CD14-positive monocyte (primary cell): ENCODE results near the gene PREP. TPM values are rescaled to one million over a fixed set of nuclear protein-coding genes. Genes with fewer than 3 reads are reported as not detected.

Experiments used
- DNase-seq, 3 donors: peaks; one replicate each; pipeline ENCODE4 v3.0.0-alpha.2; 2011 to 2022
- H2AFZ ChIP-seq: 2 replicates; pipeline ENCODE4 v1.6.0; 2012; ENCODE audit warnings: mild to moderate bottlenecking, low read depth, low read length, inconsistent platforms; ENCODE audit not compliant: insufficient read depth, poor library complexity, severe bottlenecking
- H3K27ac ChIP-seq, 2 donors: 1 replicate in 1 of 2; 2 replicates in 1 of 2; pipeline ENCODE4 v1.5.1; 2012 to 2013; ENCODE audit warnings: low read length in 2 of 2, control low read depth in 1 of 2, inconsistent platforms in 1 of 2, low read depth in 1 of 2, mild to moderate bottlenecking in 1 of 2
- H3K27me3 ChIP-seq, 2 donors: one replicate each; pipeline versions ENCODE4 v1.6.0 to v1.6.1; 2011 to 2013; ENCODE audit warnings: low read length in 2 of 2; ENCODE audit not compliant: control insufficient read depth in 2 of 2, insufficient read depth in 2 of 2
- H3K36me3 ChIP-seq, 2 donors: replicated peaks in 1 of 2; 1 replicate in 1 of 2; 2 replicates in 1 of 2; pipeline versions ENCODE4 v1.5.1 to v1.6.1; 2012 to 2013; ENCODE audit warnings: low read length in 2 of 2, control low read depth in 1 of 2, inconsistent platforms in 1 of 2, mild to moderate bottlenecking in 1 of 2; ENCODE audit not compliant: insufficient read depth in 2 of 2, control insufficient read depth in 1 of 2
- H3K4me1 ChIP-seq, 2 donors: 1 replicate in 1 of 2; 2 replicates in 1 of 2; pipeline versions ENCODE4 v1.5.1 to v1.6.1; 2012 to 2013; ENCODE audit warnings: low read length in 2 of 2, control low read depth in 1 of 2, inconsistent platforms in 1 of 2, mild to moderate bottlenecking in 1 of 2, moderate library complexity in 1 of 2; ENCODE audit not compliant: insufficient read depth in 2 of 2, control insufficient read depth in 1 of 2
- H3K4me2 ChIP-seq: replicated peaks from 2 replicates; pipeline ENCODE3; 2012; ENCODE audit warnings: low read length, moderate library complexity, mild to moderate bottlenecking; ENCODE audit not compliant: poor library complexity, severe bottlenecking; ENCODE audit errors: extremely low read depth
- H3K4me3 ChIP-seq, 3 experiments: fragments of 200-600 bp in 1 of 3; sonication (generic) in 1 of 3; replicated peaks in 1 of 3; 1 replicate in 2 of 3; 2 replicates in 1 of 3; pipeline ENCODE4 v1.5.1; 2011 to 2013; ENCODE audit warnings: low read length in 3 of 3, mild to moderate bottlenecking in 3 of 3, control low read depth in 2 of 3, low read depth in 2 of 3, inconsistent platforms in 1 of 3, moderate library complexity in 1 of 3
- H3K79me2 ChIP-seq: 2 replicates; pipeline ENCODE4 v1.6.0; 2012; ENCODE audit warnings: mild to moderate bottlenecking, control low read depth, inconsistent platforms, low read length, moderate library complexity; ENCODE audit not compliant: insufficient read depth
- H3K9ac ChIP-seq: 2 replicates; pipeline ENCODE4 v1.6.0; 2017; ENCODE audit warnings: low read length, mild to moderate bottlenecking; ENCODE audit not compliant: insufficient read depth, poor library complexity, severe bottlenecking
- H3K9me3 ChIP-seq, 2 donors: replicated peaks in 1 of 2; 1 replicate in 1 of 2; 2 replicates in 1 of 2; pipeline versions ENCODE4 v1.5.1 to v1.6.1; 2012 to 2013; ENCODE audit warnings: low read length in 2 of 2, control low read depth in 1 of 2; ENCODE audit not compliant: control insufficient read depth in 1 of 2, insufficient read depth in 1 of 2
- H4K20me1 ChIP-seq: 2 replicates; pipeline ENCODE4 v1.6.0; 2012; ENCODE audit warnings: mild to moderate bottlenecking, low read length, control low read depth, moderate library complexity; ENCODE audit not compliant: insufficient read depth
- H3K27ac Mint-ChIP-seq, 7 donors: one replicate each; pipeline ENCODE4 v1.8.0; 2020; ENCODE audit warnings: mild to moderate bottlenecking in 7 of 7, mixed read lengths in 7 of 7, moderate library complexity in 6 of 7, inconsistent platforms in 2 of 7
- H3K27me3 Mint-ChIP-seq, 3 donors: one replicate each; pipeline ENCODE4 v1.8.0; 2021 to 2022; ENCODE audit warnings: low read depth in 3 of 3, mild to moderate bottlenecking in 3 of 3, mixed read lengths in 3 of 3, moderate library complexity in 3 of 3, inconsistent platforms in 1 of 3
- H3K36me3 Mint-ChIP-seq, 2 donors: one replicate each; pipeline ENCODE4 v1.8.0; 2020; ENCODE audit warnings: mixed read lengths in 2 of 2, inconsistent platforms in 1 of 2, mild to moderate bottlenecking in 1 of 2
- H3K4me1 Mint-ChIP-seq: one replicate; pipeline ENCODE4 v1.8.0; 2020; ENCODE audit warnings: mild to moderate bottlenecking, mixed read lengths
- H3K4me3 Mint-ChIP-seq, 2 donors: one replicate each; pipeline ENCODE4 v1.8.0; 2020; ENCODE audit warnings: mild to moderate bottlenecking in 2 of 2, mixed read lengths in 2 of 2, moderate library complexity in 1 of 2
- H3K9me3 Mint-ChIP-seq, 7 donors: one replicate each; pipeline ENCODE4 v1.8.0; 2020 to 2022; ENCODE audit warnings: mixed read lengths in 7 of 7, mild to moderate bottlenecking in 6 of 7, moderate library complexity in 6 of 7, inconsistent platforms in 2 of 7
- WGBS: methylation state at CpG from one replicate; pipeline ENCODE4 v1.1.5; 2013; ENCODE audit warnings: missing lambda C conversion rate; ENCODE audit not compliant: insufficient coverage; 5-methylcytosine and 5-hydroxymethylcytosine counted together
- intact Hi-C, 2 donors: fragments of 100-400 bp; cut with micrococcal nuclease; formaldehyde crosslinking; loops; one replicate each; pipeline versions ENCODE4 v1.15.0 to v1.15.1; 2023
- polyA plus RNA-seq, 3 donors: library from polyadenylated mRNA; depleted of rRNA in 1 of 3; unstranded in 2 of 3; stranded (reverse) in 1 of 3; fragments of 300-500 nt in 2 of 3; fragments of >200 nt in 1 of 3; fragmentation: Illumina TruSeq in 2 of 3; gene quantifications; 1 replicate in 2 of 3; 2 replicates in 1 of 3; pipeline ENCODE4 v1.2.3, GENCODE V29; 2012 to 2021
- TF ChIP-seq, protein P1 (sequence below): fragments of 200-600 bp; IDR thresholded peaks from one replicate; pipeline ENCODE4 v1.8.0; 2022; ENCODE audit warnings: antibody characterized with exemption, mild to moderate bottlenecking

PREP gene
- polyA plus RNA-seq, 3 donors: 21.4 to 40.8 (median 30.7) TPM

DNA sequence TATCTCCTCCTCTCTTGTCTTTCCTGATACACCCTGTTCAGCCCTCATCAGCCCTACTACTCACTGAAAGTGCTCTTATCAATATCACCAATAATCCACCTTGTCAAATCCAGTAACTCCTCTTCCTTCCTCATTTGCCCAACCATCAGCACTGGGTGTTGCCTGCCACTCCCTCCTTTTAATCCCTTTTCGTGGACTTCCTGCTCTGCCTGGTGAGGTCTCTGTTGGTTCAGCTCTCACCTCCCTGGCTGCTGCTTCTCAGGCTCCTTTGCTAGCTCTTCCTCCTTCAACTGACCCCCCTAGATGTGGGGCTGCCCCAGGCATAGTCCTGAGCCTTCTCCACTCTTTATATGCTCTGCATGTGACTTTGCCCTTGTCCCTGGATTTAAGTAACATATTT lies 92.5 kb downstream of the PREP start:
- Histone ChIP-seq H2AFZ (no peak overlapping the region), H3K4me1 (no peaks in the 10 kb centered on the region), H3K4me3 (no peak overlapping the region), H4K20me1 (no peaks in the 10 kb centered on the region), H3K79me2 (no peaks in the 10 kb centered on the region), H3K4me2 (no peak overlapping the region), H3K9ac (no peak overlapping the region), H3K27ac (no peak overlapping the region), H3K9me3 (no peaks in the 10 kb centered on the region), H3K27me3 (no peaks in the 10 kb centered on the region), H3K36me3 (peaks cover 25 to 91% of the 10 kb centered on the region in 2 donors)
- H3K27ac Mint-ChIP-seq: no peak overlapping the region
- no peaks in the 10 kb centered on the region for H3K4me1 Mint-ChIP-seq
- H3K27me3 Mint-ChIP-seq: no peaks in the 10 kb centered on the region
- intact Hi-C loops: no loop called here
- H3K9me3 Mint-ChIP-seq: no peaks in the 10 kb centered on the region
- H3K36me3 Mint-ChIP-seq: peaks cover 40 to 56% of the 10 kb centered on the region in 2 donors
- WGBS: 50% methylated on average over 1 of the region's 1 CpG
- DNase-seq: no peak
- TF ChIP-seq, protein P1, sequence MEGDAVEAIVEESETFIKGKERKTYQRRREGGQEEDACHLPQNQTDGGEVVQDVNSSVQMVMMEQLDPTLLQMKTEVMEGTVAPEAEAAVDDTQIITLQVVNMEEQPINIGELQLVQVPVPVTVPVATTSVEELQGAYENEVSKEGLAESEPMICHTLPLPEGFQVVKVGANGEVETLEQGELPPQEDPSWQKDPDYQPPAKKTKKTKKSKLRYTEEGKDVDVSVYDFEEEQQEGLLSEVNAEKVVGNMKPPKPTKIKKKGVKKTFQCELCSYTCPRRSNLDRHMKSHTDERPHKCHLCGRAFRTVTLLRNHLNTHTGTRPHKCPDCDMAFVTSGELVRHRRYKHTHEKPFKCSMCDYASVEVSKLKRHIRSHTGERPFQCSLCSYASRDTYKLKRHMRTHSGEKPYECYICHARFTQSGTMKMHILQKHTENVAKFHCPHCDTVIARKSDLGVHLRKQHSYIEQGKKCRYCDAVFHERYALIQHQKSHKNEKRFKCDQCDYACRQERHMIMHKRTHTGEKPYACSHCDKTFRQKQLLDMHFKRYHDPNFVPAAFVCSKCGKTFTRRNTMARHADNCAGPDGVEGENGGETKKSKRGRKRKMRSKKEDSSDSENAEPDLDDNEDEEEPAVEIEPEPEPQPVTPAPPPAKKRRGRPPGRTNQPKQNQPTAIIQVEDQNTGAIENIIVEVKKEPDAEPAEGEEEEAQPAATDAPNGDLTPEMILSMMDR: no peak
- no peak overlapping the region for H3K4me3 Mint-ChIP-seq

DNA sequence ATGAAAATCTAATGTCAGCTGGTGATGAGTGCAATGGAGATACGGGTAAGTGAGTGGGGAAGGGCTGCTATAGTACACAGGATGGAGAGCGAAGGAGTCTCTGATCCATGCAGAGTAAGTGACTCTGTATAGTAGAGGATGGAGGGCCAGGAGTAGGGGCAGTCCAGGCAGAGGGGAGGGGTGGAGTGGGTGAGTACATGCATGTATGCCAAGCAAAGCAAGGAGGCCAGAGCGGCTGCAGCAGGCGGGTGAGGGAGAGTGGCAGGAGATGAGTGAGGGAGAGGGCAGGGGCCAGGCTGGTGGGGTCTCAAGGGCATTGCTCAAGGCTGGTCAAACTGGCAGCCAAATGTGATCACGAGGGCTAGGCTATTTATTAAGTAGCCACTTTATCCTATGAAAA lies 94.0 kb downstream of the PREP start:
- peaks cover 38 to 45% of the 10 kb centered on the region in 2 donors for H3K36me3 Mint-ChIP-seq
- no peaks in the 10 kb centered on the region for H3K9me3 ChIP-seq
- H3K27me3 ChIP-seq: no peaks in the 10 kb centered on the region
- H3K4me3 ChIP-seq: no peak overlapping the region
- no peak overlapping the region for H3K9ac ChIP-seq
- H2AFZ ChIP-seq: no peak overlapping the region
- H3K4me1 Mint-ChIP-seq: no peaks in the 10 kb centered on the region
- 98% methylated on average over 5 of the region's 5 CpGs for WGBS
- H4K20me1 ChIP-seq: no peaks in the 10 kb centered on the region
- no peak overlapping the region for H3K27ac ChIP-seq
- no peaks in the 10 kb centered on the region for H3K9me3 Mint-ChIP-seq
- no peak overlapping the region for H3K27ac Mint-ChIP-seq
- no peaks in the 10 kb centered on the region for H3K27me3 Mint-ChIP-seq
- H3K4me1 ChIP-seq: no peaks in the 10 kb centered on the region
- H3K4me2 ChIP-seq: no peak overlapping the region
- TF ChIP-seq, protein P1: no peak
- DNase-seq: no peak
- no peaks in the 10 kb centered on the region for H3K79me2 ChIP-seq
- intact Hi-C loops: no loop called here
- H3K36me3 ChIP-seq: peaks cover 29 to 89% of the 10 kb centered on the region in 2 donors
- H3K4me3 Mint-ChIP-seq: no peak overlapping the region
